Measurements from ENCODE around the gene ADAM12. TPM values are rescaled to one million over a fixed set of nuclear protein-coding genes. Genes with fewer than 3 reads are reported as not detected.

The ADAM12 gene
- total and polyA plus RNA-seq, 11 donors = 0.04 to 11.2 (median 0.82) TPM; not detected in 1

- ATAC-seq = no peak
- WGBS, 4 donors = 82 to 89% (median 87%) methylated on average over 4 of the region's 4 CpGs
- TF ChIP-seq POLR2A (IDR thresholded peaks at IDR 0.05) (no peak), CTCF (IDR thresholded peaks at IDR 0.05) (no peak)
- Histone ChIP-seq H3K9me3 (peaks cover 0 to 9% (median 0%) of the 10 kb centered on the region in 12 donors), H3K4me1 (peaks cover 0 to 9% (median 0%) of the 10 kb centered on the region in 12 donors), H3K27ac (no peak overlapping the region), H3K36me3 (no peaks in the 10 kb centered on the region), H3K4me3 (no peak overlapping the region), H3K27me3 (peaks cover 0 to 16% (median 3%) of the 10 kb centered on the region in 9 donors)
- DNase-seq = no peak
- intact Hi-C loops (cut with DNase I) = no loop called here
These were observed 41.0 kb upstream of the ADAM12 start for GRCh38 chr10:126429275-126429674.

GRCh38 chr10:126425489-126426065 lies 37.3 kb upstream of the ADAM12 start:
- no peak overlapping the region for H3K27ac ChIP-seq
- peaks cover 0 to 20% (median 3%) of the 10 kb centered on the region in 12 donors for H3K9me3 ChIP-seq
- DNase-seq = no peak
- WGBS, 4 donors = 36 to 47% (median 44%) methylated on average over 8 of the region's 8 CpGs
- ATAC-seq = peak in 1 of 4 donors; percentile 76
- no peaks in the 10 kb centered on the region for H3K36me3 ChIP-seq
- peaks cover 0 to 15% (median 3%) of the 10 kb centered on the region in 12 donors for H3K4me1 ChIP-seq
- intact Hi-C loops (cut with DNase I) = no loop called here
- no peak for TF ChIP-seq CTCF (IDR thresholded peaks at IDR 0.05)
- no peak for TF ChIP-seq POLR2A (IDR thresholded peaks at IDR 0.05)
- peak overlapping the region in 6 of 12 donors; percentile 7 to 24 (median 14) for H3K4me3 ChIP-seq
- H3K27me3 ChIP-seq = peaks cover 0 to 16% (median 3%) of the 10 kb centered on the region in 9 donors

DNA sequence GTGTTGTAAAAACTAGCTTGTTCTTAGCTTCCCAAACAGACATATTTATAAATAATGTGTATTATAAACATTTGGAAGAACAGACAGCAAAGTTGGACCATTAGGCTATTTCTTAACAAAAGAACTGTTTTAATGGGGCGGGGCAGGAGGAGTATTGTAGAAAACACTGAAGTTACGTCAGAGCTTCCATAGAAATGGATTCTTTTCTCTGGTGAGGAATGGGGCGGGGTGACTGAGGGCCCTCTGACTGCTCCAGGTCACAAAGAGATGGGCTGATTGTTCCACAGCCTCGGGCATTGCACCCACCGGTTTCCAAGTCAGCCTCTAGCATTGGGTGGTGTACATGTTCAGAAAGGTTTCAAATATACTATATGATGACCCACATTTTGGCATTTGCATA lies 36.8 kb upstream of the ADAM12 start:
- Histone ChIP-seq H3K4me3 (no peak overlapping the region), H3K9me3 (peaks cover 0 to 20% (median 3%) of the 10 kb centered on the region in 12 donors), H3K27ac (no peak overlapping the region), H3K36me3 (no peaks in the 10 kb centered on the region), H3K27me3 (peaks cover 0 to 16% (median 3%) of the 10 kb centered on the region in 9 donors), H3K4me1 (peaks cover 0 to 15% (median 3%) of the 10 kb centered on the region in 12 donors)
- intact Hi-C loops (cut with DNase I) = no loop called here
- TF ChIP-seq POLR2A (IDR thresholded peaks at IDR 0.05) = no peak
- TF ChIP-seq CTCF (IDR thresholded peaks at IDR 0.05) = no peak
- DNase-seq = no peak
- peak in 1 of 4 donors; percentile 48 for ATAC-seq
- WGBS, 4 donors = 68 to 76% (median 71%) methylated on average over 5 of the region's 5 CpGs

DNA sequence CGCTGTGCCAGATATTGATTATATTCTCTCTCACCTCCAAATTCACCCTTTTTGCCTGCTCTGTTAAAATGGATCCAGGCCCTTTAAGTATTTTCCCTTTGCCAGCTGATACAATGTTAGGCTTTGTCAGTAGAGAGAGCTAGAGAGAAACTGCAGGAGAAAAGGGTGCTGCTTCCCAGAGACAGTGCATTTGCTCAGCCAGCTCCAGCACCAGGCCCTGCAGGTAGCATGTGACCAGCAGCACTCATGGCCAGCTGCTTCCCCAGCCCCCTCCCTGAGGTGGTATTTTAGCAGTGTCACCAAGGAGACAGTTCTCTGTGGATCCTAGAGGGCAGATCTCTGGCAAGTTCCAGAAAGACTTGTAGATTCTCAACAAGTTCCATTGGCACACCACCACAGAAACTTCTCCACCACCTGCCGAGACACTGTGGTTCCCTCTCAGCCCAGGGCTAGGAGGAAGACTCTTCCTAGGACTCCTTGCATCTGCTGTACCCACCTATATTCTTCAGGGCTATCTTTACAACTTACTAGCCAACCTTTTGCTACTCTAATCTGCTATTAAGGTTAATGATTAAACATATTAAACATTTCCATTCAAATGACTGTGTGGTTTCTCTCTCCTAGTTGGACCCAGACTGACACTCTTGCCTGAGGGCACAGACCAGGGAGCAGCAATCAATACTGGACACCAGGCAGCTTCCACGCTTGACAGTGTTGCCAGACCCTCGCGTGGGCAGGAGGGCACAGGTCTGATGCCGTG lies 35.6 kb upstream of the ADAM12 start:
- ATAC-seq (no peak), DNase-seq (no peak)
- WGBS, 4 donors = 90 to 93% (median 92%) methylated on average over 6 of the region's 6 CpGs
- TF ChIP-seq CTCF (IDR thresholded peaks at IDR 0.05) = no peak
- no peak for TF ChIP-seq POLR2A (IDR thresholded peaks at IDR 0.05)
- Histone ChIP-seq H3K36me3 (no peaks in the 10 kb centered on the region), H3K27ac (no peak overlapping the region), H3K4me3 (no peak overlapping the region), H3K9me3 (peaks cover 0 to 24% (median 5%) of the 10 kb centered on the region in 12 donors), H3K27me3 (peaks cover 0 to 10% (median 3%) of the 10 kb centered on the region in 9 donors), H3K4me1 (peaks cover 0 to 15% (median 3%) of the 10 kb centered on the region in 12 donors)
- intact Hi-C loops (cut with DNase I) = no loop called here
